Neural cell (in vitro differentiated cells): ENCODE data around the gene TNFAIP1. TPM values are rescaled to one million over a fixed set of nuclear protein-coding genes. Genes with fewer than 3 reads are reported as not detected.

Experiments used
- H2AFZ ChIP-seq: fragments of 200-600, 300-800 bp; sonication (generic), shearing (Covaris generic); 2 replicates; pipeline ENCODE4 v1.6.0; 2014; ENCODE audit warnings: low read depth, mild to moderate bottlenecking, antibody characterized with exemption, low read length, moderate library complexity
- H3F3A ChIP-seq: fragments of 200-600 bp; shearing (Covaris generic); 2 replicates; pipeline ENCODE4 v1.6.1; 2016; ENCODE audit warnings: mild to moderate bottlenecking, moderate library complexity, mixed read lengths, antibody characterized with exemption, low read length; ENCODE audit not compliant: insufficient read depth, poor library complexity, severe bottlenecking
- H3K27ac ChIP-seq: fragments of 200-600, 300-800 bp; sonication (generic), shearing (Covaris generic); 2 replicates; pipeline ENCODE4 v1.5.1; 2014; ENCODE audit warnings: mild to moderate bottlenecking, low read length, moderate library complexity
- H3K27me3 ChIP-seq: fragments of 300-800, 200-600 bp; sonication (generic), shearing (Covaris generic); 2 replicates; pipeline ENCODE4 v1.6.0; 2014; ENCODE audit warnings: mild to moderate bottlenecking, low read depth, low read length, moderate library complexity; ENCODE audit not compliant: insufficient read depth
- H3K36me3 ChIP-seq: fragments of 300-800, 200-600 bp; sonication (generic), shearing (Covaris generic); 2 replicates; pipeline ENCODE4 v1.5.1; 2014; ENCODE audit warnings: mild to moderate bottlenecking, antibody characterized with exemption, low read length, moderate library complexity; ENCODE audit not compliant: insufficient read depth
- H3K4me2 ChIP-seq: fragments of 300-800, 200-600 bp; sonication (generic), shearing (Covaris generic); 2 replicates; pipeline ENCODE4 v1.6.0; 2014; ENCODE audit warnings: mild to moderate bottlenecking, low read length
- H3K4me3 ChIP-seq: fragments of 300-800, 200-600 bp; sonication (generic), shearing (Covaris generic); 2 replicates; pipeline ENCODE4 v1.5.1; 2014; ENCODE audit warnings: mild to moderate bottlenecking, low read length, moderate library complexity
- H3K79me2 ChIP-seq: fragments of 200-600 bp; shearing (Covaris generic); replicated peaks from 2 replicates; pipeline ENCODE4 v1.6.0; 2014; ENCODE audit warnings: mild to moderate bottlenecking, low read length, moderate library complexity; ENCODE audit not compliant: insufficient read depth
- H3K9ac ChIP-seq: fragments of 300-800, 200-600 bp; sonication (generic), shearing (Covaris generic); 2 replicates; pipeline ENCODE4 v1.6.1; 2016; ENCODE audit warnings: mild to moderate bottlenecking, low read length, mixed read lengths
- H3K9me2 ChIP-seq: fragments of 200-600 bp; shearing (Covaris generic); 2 replicates; pipeline ENCODE4 v1.6.1; 2016; ENCODE audit warnings: mild to moderate bottlenecking, low read length, mixed read lengths; ENCODE audit not compliant: insufficient read depth
- H3K9me3 ChIP-seq: fragments of 200-600, 300-800 bp; sonication (generic), shearing (Covaris generic); 2 replicates; pipeline ENCODE4 v1.6.1; 2016; ENCODE audit warnings: mild to moderate bottlenecking, mixed run types, low read length, moderate library complexity, mixed read lengths
- H4K20me1 ChIP-seq: fragments of 200-600 bp; shearing (Covaris generic); 2 replicates; pipeline ENCODE4 v1.6.1; 2016; ENCODE audit warnings: mild to moderate bottlenecking, mixed run types; ENCODE audit not compliant: insufficient read depth
- EP300 ChIP-seq: fragments of 450-650 bp; conservative IDR thresholded peaks from 2 replicates; pipeline ENCODE4 v1.6.1; 2014; ENCODE audit warnings: antibody characterized with exemption, mild to moderate bottlenecking, moderate library complexity; ENCODE audit not compliant: poor library complexity, severe bottlenecking
- EZH2 ChIP-seq: fragments of 200-600, 300-800 bp; shearing (Covaris generic), sonication (generic); IDR thresholded peaks from 2 replicates; pipeline ENCODE4 v1.6.1; 2014; ENCODE audit warnings: antibody characterized with exemption, low read length, borderline replicate concordance, mild to moderate bottlenecking; ENCODE audit not compliant: insufficient read depth, poor library complexity, severe bottlenecking
- MXI1 ChIP-seq: fragments of 450-650 bp; conservative IDR thresholded peaks from 2 replicates; pipeline ENCODE4 v1.6.1; 2014; ENCODE audit warnings: antibody characterized with exemption, mild to moderate bottlenecking; ENCODE audit not compliant: poor library complexity, severe bottlenecking
- POLR2AphosphoS5 ChIP-seq: IDR thresholded peaks from 2 replicates; pipeline ENCODE4 v1.6.1; 2012
- SMC3 ChIP-seq: fragments of 450-650 bp; conservative IDR thresholded peaks from 2 replicates; pipeline ENCODE4 v1.6.1; 2014; ENCODE audit warnings: antibody characterized with exemption, mild to moderate bottlenecking, moderate library complexity; ENCODE audit not compliant: poor library complexity
- TAF1 ChIP-seq: IDR thresholded peaks from 2 replicates; pipeline ENCODE4 v1.6.1; 2012; ENCODE audit warnings: low read depth
- polyA plus RNA-seq: library from polyadenylated mRNA; depleted of rRNA; stranded (reverse); fragments of >200 nt; gene quantifications from 2 replicates; pipeline ENCODE4 v1.2.3, GENCODE V29; 2014
- TF ChIP-seq, protein P1 (sequence below): IDR thresholded peaks from 2 replicates; pipeline ENCODE4 v1.6.1; 2012; ENCODE audit warnings: borderline replicate concordance
- TF ChIP-seq, protein P2 (sequence below): fragments of 450-650 bp; IDR thresholded peaks from 2 replicates; pipeline ENCODE4 v1.5.1; 2014; ENCODE audit warnings: antibody characterized with exemption, mild to moderate bottlenecking, moderate library complexity; ENCODE audit not compliant: poor library complexity, severe bottlenecking

Gene TNFAIP1
- polyA plus RNA-seq, 1 donor from 2014 or later, result 40.8 TPM

DNA sequence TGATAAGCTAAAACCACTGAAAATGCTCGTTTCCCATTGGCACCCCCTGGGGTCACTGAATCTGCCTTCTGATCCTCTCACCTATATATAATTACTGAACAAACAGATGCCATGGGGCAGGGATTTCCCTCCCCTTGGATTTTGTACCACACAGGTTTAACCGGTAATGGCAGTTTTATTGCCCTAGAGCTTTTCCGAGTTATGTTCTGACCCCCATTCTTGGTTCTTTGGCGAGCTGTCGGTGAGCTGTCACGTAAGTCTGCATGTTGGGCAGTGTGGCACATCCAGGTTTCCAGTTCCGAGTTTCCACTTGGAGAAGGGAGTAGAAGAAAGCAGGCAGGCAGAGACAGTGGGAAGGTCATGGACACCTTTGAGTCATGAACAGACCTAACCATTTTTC, 9.4 kb upstream of the TNFAIP1 start:
- TF ChIP-seq POLR2AphosphoS5 (no peak), EZH2 (no peak), TAF1 (no peak)
- TF ChIP-seq, protein P1, sequence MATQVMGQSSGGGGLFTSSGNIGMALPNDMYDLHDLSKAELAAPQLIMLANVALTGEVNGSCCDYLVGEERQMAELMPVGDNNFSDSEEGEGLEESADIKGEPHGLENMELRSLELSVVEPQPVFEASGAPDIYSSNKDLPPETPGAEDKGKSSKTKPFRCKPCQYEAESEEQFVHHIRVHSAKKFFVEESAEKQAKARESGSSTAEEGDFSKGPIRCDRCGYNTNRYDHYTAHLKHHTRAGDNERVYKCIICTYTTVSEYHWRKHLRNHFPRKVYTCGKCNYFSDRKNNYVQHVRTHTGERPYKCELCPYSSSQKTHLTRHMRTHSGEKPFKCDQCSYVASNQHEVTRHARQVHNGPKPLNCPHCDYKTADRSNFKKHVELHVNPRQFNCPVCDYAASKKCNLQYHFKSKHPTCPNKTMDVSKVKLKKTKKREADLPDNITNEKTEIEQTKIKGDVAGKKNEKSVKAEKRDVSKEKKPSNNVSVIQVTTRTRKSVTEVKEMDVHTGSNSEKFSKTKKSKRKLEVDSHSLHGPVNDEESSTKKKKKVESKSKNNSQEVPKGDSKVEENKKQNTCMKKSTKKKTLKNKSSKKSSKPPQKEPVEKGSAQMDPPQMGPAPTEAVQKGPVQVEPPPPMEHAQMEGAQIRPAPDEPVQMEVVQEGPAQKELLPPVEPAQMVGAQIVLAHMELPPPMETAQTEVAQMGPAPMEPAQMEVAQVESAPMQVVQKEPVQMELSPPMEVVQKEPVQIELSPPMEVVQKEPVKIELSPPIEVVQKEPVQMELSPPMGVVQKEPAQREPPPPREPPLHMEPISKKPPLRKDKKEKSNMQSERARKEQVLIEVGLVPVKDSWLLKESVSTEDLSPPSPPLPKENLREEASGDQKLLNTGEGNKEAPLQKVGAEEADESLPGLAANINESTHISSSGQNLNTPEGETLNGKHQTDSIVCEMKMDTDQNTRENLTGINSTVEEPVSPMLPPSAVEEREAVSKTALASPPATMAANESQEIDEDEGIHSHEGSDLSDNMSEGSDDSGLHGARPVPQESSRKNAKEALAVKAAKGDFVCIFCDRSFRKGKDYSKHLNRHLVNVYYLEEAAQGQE, result no peak
- TF ChIP-seq, protein P2, sequence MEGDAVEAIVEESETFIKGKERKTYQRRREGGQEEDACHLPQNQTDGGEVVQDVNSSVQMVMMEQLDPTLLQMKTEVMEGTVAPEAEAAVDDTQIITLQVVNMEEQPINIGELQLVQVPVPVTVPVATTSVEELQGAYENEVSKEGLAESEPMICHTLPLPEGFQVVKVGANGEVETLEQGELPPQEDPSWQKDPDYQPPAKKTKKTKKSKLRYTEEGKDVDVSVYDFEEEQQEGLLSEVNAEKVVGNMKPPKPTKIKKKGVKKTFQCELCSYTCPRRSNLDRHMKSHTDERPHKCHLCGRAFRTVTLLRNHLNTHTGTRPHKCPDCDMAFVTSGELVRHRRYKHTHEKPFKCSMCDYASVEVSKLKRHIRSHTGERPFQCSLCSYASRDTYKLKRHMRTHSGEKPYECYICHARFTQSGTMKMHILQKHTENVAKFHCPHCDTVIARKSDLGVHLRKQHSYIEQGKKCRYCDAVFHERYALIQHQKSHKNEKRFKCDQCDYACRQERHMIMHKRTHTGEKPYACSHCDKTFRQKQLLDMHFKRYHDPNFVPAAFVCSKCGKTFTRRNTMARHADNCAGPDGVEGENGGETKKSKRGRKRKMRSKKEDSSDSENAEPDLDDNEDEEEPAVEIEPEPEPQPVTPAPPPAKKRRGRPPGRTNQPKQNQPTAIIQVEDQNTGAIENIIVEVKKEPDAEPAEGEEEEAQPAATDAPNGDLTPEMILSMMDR, result no peak
- Histone ChIP-seq H3K4me2 (no peak overlapping the region), H3K9me2 (no peaks in the 10 kb centered on the region), H3K79me2 (peaks cover 29% of the 10 kb centered on the region), H3K9ac (no peak overlapping the region), H3K27me3 (no peaks in the 10 kb centered on the region), H2AFZ (no peak overlapping the region), H3K4me3 (no peak overlapping the region), H3K9me3 (no peaks in the 10 kb centered on the region), H3K27ac (no peak overlapping the region), H4K20me1 (no peaks in the 10 kb centered on the region), H3F3A (no peaks in the 10 kb centered on the region), H3K36me3 (peaks cover 6% of the 10 kb centered on the region)

DNA sequence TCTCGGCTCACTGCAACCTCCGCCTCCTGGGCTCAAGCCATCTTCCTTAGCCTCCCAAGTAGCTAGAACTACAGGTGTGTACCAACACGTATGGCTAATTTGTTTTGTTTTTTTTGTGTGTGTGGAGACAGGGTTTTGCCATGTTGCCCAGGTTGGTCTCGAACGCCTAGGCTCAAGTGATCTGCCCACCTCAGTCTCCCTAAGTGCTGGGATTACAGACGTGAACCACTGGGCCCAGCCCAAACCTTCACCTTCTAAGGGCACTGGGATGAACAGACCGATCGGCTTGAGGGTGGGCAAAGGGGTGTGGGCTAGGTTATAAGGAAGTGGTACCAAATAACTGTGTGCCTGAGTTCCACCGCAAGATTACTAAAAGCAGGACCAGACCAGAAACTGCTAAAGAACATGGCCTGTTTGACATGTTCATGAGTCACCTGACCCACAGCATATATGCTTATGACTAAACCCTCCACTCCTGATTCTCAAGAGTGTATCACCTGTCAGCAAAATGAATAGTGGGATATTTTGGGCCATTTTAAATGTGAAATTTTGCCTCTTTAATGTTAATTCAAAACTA, 8.4 kb upstream of the TNFAIP1 start:
- H3K9me3 ChIP-seq, result no peaks in the 10 kb centered on the region
- TF ChIP-seq EP300 (no peak), MXI1 (no peak)
- H3K36me3 ChIP-seq, result peaks cover 6% of the 10 kb centered on the region

DNA sequence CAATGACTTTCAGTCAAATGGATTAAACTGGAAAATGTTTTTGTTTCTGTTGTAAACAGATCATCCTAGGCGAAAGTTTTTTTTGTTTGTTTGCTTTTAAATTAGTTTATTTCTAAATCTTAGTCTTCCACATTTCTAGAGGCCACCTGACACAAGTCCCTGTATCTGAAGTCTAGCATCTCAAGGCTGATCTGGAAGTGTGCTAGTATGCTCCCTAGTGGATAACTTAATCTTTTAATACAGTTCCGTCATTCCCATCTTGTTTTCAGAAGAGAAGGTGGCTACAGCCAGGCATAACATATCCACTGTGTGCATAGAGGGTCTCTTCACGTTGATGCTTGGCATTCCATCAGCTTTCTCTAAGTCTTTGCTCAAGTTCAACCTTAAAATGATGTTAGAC, 7.9 kb upstream of the TNFAIP1 start:
- Histone ChIP-seq H3K9me2 (no peaks in the 10 kb centered on the region), H3K4me2 (no peak overlapping the region), H3K4me3 (no peak overlapping the region), H3K79me2 (peaks cover 20% of the 10 kb centered on the region), H2AFZ (no peak overlapping the region), H3K27me3 (no peaks in the 10 kb centered on the region), H3F3A (no peaks in the 10 kb centered on the region), H3K9me3 (no peaks in the 10 kb centered on the region), H3K27ac (no peak overlapping the region), H4K20me1 (no peaks in the 10 kb centered on the region), H3K36me3 (peaks cover 6% of the 10 kb centered on the region), H3K9ac (no peak overlapping the region)
- TF ChIP-seq TAF1 (no peak), SMC3 (peak; percentile 33), POLR2AphosphoS5 (no peak), EP300 (no peak)
- TF ChIP-seq, protein P2, result peak; percentile 37
- TF ChIP-seq, protein P1, result no peak

More for the DNA sequence above, 8.4 kb upstream of the TNFAIP1 start:
- no peaks in the 10 kb centered on the region for H3K27me3 ChIP-seq
- no peaks in the 10 kb centered on the region for H4K20me1 ChIP-seq
- H2AFZ ChIP-seq, result no peak overlapping the region
- H3K9me2 ChIP-seq, result no peaks in the 10 kb centered on the region
- H3K4me2 ChIP-seq, result no peak overlapping the region
- no peaks in the 10 kb centered on the region for H3F3A ChIP-seq
- H3K79me2 ChIP-seq, result peaks cover 20% of the 10 kb centered on the region
- no peak overlapping the region for H3K4me3 ChIP-seq
- H3K27ac ChIP-seq, result no peak overlapping the region
- no peak overlapping the region for H3K9ac ChIP-seq
